Hepatic stellate cell (primary cell): Measurements from ENCODE around the gene SULT1A2.
"Not testable (repeated sequence)": the region's sequence is repeated elsewhere in the genome, so short reads cannot be mapped to it uniquely, and the experiment has no call there.

Experiments
- DNase-seq: peaks from one replicate; pipeline ENCODE4 v3.0.0; 2011; ENCODE audit warnings: low spot score

The SULT1A2 gene

DNA sequence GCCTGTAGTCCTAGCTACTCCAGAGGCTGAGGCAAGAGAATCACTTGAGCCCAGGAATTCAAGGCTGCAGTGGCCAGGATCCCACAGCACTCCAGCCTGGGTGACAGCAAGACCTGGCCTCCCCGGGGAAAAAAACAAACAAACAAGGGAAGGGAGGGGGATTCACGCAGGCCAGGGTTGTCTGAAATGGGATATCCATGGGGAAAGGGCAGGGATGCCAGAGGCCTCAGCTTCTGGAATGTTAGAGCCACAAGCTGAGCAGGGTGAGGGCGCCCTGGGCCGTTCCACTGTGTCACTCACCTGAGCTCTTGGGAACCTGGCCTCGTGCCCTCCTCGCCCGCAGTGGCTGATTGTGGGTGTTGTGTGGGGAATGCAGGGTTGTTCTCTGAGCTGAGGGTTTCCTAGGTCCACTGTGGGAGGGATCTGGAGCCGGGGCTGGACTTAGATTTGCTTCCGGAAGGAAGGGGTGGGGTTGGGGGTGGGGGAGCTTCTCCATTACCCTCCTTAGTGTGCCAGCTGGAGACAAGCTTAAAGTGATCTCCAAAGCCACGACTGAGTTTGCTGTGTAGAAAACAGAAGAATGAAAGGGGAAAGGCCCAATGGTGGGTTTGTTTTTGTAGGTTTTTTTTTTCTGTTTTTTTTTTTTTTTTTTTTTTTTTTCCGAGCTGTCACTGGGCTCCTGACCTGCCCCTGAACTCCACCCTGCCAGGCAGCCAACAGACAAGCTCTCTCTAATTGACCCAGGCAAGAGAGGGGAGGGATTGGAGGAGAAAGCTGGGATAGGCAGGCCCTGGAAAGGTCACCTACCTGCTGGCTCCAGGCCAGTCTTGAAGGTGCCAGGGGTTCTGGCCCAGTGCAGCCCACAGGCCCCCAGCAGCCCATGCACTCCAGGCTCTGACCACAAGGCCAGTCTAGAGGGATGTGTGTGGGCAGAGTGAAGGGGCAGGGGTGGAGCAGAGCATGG, 13.1 kb upstream of the SULT1A2 start, which contains the start of gene SULT1A1:
Gene SULT1A1, minus strand, starts transcription at position 414 of the 964 bp plus-strand sequence. CDS start 1,189 bp downstream, outside the sequence.
- no peak for DNase-seq

DNA sequence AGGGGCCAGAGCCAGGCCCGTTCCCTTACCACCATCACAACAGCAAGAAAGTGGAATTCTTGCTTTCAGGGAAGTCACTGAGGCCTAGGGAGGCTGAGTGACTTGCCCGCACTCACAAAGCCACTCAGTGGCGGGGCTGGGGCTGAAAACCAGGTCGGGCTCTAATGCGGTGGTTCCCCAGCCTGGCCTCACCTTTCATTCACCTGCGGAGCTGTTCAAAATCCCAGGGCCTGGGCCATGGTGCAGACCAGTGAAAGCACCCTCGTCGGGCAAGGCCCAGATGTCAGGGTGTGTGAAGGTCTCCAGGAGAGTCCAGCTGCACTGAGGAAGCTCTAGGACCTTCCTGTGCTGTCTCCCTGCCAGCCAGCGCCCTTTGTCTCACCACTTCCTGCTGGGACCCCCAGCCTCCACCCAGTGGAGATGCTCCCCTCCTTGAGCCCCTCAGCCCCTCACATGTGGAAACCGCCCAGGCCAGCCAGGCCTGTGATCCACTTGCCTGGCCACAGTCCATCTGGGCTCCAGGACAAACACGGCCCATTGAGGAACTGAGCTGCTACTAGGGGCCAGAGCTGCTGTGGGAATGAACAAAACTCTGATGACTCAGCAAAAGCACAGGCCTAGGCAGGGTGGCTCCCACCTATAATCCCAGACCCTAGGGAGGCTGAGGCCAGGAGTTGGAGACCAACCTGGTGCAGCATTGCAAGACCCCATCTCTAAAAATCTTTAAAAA, 12.2 kb upstream of the SULT1A2 start:
- DNase-seq: not testable (repeated sequence)

DNA sequence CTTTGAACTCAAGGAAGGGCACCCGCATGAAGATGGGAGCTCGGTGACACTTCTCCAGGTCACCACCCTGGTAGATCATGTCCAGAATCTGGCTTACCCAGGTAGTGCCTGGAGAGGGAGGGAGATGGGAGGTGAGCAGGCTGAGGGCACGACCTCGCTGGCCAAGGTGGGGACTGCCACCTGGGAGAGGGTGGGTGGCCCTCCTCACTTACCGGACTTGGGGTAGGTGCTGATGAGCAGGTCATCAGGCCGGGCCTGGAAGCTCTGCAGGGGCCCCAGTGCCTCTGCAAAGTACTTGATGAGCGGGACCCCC, 11.6 kb upstream of the SULT1A2 start:
- not testable (repeated sequence) for DNase-seq

DNA sequence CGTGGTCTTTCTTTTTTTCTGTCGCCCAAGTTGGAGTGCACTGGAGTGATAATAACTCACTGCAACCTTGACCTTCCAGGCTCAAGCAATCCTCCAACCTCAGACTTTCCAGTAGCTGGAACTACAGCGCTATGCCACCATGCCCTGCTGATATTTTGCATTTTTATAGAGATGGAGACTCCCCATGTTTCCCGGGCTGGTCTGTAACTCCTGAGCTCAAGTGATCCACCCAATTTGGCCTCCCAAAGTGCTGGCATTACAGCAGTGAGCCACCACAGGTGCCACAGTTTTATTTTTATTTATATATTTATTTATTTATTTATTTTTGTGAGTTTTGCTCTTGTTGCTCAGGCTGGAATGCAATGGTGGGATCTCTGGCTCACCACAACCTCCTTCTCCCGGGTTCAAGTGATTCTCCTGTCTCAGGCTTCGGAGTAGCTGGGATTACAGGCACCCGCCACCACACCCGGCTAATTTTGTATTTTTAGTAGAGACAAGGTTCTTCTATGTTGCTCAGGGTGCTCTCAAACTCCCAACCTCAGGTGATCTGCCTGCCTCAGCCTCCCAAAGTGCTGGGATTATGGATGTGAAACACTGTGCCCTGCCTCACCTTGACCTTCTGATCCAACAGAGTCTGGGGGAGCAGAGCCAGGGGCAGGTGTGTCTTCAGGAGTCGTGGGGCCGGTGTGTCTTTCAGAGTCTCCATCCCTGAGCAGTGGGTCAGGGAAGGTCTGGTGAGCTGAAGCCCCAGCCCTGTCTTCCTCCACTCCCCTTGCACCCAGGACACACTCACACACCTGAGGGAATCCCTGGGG, 11.0 kb upstream of the SULT1A2 start:
- not testable (repeated sequence) for DNase-seq

DNA sequence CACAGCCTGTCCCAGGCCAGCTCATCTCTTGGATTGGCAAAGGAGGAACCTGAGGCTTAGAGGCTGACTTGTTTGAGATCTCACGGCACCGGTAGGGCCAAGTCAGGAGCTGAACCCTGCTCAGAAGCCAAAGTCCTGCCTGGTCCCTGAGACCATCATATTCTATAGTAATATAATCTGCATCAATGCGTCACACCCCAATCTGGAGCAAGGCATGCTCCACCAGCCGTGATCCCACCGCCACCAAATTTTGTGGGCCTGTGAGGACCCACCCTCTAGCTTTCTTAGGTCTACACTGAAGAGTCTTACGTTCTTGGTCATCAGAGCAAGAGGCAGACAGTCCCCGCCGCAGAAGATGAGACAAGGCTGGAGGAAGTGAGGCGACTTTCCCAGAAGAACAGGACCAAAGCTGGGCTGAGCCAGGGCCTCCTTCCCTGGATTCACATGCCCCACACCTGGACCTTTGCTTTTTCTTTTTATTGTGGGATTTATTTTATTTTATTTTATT, 10.3 kb upstream of the SULT1A2 start:
- DNase-seq: no peak

DNA sequence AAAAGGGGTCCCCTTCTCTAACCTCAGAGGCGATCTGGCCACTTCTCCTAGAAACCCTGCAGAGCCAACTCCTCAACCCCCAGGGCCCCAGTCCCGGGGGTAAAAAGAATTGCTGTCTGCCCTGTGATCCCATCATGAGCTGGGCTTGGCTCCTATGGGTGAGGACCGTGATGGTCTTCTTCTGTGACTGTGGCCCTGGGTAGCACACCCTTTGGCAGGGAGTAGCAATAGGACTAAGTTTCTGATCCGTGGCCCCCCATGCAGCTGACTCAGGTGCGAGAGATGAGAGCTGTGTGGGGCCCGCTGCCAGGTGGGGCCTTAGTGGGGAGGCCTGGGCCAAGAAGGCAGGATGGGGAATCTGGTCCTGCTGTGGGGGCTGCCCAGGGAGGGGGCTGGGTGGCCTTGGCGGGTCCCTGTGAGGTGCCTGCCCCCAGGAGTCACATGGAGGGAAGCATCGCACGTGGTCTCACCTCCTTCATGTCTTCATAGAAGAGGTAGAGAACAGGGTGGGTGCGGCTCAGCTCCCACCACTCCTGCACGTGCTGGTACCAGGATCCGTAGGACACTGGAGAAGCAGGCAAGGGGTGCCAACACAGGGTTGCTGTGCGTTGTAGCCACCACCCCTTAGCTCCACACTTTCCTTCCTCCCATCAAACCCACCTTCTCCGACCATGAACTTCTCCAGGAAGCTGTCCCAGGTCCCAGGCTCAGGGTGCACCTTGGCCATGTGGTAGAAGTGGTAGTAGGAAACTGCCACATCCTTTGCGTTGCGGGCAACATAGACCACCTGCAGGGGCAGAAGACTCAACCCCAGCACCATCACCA, 9.7 kb upstream of the SULT1A2 start:
- no peak for DNase-seq

DNA sequence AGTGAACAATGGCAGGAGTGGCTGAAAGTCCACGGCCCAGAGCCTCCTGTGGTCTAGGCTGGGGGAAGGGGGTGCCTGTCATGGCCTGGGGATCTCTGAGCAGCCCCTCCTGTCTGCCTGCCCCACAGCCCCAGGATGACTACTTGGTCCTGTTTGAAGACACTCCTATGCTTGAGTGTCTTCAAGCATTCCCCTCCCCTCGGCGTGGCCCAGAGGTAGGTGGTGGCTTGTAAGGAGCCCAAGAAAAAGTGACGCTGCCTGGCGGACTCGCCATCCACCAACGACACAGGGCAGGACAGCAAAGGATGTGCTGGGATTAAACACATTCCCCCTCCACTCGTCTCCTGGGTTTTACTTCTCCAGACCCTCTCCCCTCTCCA, 7.3 kb upstream of the SULT1A2 start:
- DNase-seq: no peak

DNA sequence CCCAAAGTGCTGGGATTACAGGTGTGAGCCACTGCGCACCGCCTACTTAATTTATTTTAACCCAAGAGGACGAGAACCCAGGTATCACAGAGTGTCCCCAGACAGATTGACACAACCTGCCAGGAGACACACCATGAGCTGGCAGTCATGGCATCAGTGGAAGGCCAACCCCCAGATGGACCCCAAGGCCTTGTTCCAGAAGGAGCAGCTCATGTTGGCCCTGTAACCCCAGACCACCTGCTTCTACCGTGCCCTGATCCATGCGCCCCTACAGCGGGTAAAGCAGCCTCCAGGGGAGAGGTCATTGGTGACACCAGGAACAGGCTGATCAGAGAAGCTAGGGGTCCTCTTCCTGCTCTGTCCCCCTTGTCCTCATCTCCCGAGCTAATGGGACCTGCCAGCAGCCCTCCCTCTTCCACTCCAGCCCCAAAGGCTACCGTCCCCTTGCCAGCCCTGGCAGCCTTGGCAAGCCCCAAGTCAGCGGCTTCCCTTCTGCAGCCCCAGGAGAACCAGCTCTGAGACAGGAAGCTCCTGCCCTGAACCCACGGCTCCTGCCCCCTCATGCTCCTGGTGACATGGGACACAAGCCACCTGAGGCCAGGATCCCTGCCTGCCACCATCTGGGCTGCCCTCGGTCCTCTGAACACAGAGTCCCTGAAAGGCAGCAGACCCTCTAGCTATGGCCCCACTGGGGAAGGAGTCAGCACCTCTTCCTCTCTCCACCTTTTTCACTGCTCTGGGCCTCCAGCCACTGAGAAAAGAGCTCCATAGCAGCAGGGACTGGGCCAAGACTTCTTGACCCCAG, 6.7 kb upstream of the SULT1A2 start:
- DNase-seq: no peak

DNA sequence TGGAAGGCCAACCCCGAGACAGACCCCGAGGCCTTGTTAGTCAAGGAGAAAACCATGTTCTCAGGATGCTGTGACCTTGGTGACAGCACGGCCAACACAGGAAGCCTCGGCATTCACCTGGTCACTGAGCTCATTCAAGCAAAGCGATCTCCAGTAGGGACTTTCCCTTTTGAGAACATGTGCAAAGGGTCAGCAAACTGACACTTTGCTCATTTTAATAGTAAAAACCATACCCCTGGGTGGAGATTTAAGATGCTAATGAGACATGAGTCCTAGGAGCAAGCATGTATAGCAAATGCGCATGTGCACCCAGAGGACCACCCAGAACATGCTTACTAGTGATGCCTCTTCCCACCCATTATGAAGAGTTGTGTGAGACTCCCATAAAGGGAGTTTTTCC, 5.7 kb upstream of the SULT1A2 start:
- no peak for DNase-seq

DNA sequence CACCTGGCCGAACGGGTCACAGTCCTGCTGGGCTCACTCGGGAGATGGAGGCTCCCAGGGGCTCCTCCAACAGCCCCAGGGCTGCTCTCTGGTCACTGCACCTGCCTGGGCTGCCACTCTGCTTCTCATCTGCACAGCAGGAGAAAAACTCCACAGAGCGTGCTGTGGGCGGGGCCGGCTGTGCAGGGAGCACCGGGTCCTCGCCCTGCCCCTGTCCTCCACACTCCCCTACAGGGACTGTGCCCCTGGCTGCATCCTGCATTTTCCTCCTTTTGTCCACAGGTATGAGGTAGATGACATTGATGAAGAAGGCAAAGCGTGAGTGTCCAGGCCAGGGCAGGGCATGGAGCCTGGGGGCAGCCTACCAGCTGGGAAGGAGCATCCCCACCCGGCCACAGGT, 5.2 kb upstream of the SULT1A2 start:
- DNase-seq: not testable (repeated sequence)

DNA sequence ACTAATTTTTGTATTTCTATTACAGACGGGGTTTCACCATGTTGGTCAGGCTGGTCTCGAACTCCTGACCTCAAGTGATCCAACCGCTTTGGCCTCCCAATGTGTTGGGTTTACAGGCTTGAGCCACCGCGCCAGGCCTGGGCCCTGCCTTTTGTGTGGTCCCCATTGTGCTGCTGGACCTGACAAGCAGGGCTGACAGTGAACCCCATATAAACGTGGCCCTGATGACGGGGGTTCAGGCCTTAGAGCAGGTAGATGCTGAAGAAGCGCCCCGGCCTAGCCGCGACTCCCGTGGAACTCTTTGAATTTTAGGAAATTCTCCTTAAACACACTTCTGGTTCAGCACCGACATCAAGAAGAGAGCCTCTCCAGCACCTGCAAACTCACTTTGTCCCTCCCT, 4.7 kb upstream of the SULT1A2 start:
- DNase-seq: not testable (repeated sequence)

DNA sequence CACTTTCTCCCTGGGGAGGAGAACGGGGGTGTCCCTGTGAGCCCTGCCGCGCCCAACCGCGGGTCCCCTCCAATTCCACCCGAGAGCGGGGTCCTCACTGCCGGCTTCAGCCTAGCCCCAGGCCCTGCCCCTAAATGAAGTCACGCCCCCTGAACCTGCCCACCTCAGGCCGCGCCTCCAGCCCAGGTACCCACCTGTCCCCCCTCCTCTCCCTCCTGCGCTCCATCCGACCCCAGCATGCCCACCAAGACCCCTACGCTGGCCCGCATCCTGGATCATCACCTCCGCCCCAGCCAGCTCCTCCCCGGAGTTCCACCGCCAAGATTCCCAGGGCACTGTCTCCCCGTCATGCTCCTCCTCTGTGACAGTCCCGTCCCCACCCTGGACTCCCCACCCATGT, 4.1 kb upstream of the SULT1A2 start:
- not testable (repeated sequence) for DNase-seq

DNA sequence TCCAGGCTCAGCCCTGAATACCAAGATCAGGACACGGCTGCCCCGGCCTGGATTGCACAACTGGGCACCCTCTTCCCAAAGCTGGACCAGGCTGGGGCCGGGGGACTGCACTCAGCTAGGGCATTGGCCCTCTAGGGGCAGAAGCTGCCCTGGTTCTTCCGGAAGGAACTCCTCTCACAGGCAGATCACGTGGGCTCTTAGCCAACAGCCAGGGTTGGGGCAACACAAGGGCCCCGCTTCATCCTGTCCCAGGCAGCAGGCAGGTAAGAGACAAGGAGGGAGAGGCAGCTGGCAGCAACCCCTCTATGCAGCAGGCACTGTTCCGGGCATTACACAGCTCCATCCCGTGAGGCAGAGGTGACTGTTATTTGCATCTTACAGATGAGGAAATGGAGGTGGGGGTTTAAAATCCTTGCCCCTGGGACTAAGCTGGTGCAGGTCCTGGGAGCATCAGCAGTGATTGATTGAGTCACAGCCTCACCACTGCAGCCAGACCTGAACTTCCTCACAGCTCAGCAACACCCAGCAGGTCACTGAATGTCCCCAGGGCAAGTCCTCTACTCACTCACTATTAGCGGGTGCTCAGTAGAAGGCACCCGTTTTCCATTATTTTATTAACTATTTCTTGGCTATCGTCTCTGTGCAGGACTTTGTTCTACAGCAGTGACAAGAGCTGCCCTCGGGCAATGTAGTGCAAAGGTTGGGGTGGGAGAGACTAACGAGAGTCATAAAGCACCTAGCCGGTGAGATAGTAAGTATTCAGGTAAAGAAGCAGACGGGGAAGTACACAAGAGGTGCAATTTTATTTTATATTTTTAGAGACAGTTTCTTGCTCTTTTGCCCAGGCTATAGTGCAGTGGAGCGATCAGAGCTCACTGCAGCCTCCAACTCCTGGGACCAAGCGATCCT, 2.8 kb upstream of the SULT1A2 start:
- not testable (repeated sequence) for DNase-seq

DNA sequence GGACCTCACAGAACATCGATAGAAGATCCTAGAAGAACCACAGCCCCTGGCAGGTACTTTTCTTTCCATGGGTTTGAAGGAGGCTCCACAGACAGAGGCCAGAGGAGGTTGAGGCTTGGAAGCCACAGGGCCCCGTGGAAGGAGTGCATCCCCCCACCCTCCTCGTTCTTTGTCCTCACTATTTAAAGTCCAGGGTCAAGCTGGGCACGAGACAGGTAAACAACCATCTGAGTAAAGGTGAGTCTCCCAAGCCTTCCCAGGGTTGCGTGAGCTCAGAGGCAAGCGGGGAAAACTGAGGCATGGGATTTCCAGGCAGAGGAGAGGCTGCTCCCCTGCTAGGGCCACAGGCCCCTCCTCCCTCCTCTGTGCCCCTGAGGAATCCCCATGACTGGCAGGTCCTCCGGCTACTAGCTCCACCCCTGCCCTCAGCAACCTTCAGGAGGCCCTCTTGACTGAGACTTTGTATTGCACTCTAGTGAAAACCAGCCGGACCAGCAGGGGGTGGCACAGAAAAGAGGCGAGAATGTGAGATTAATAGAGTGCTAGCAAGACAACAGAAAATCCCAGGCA, 927 bp upstream of the SULT1A2 start:
- DNase-seq: no peak

DNA sequence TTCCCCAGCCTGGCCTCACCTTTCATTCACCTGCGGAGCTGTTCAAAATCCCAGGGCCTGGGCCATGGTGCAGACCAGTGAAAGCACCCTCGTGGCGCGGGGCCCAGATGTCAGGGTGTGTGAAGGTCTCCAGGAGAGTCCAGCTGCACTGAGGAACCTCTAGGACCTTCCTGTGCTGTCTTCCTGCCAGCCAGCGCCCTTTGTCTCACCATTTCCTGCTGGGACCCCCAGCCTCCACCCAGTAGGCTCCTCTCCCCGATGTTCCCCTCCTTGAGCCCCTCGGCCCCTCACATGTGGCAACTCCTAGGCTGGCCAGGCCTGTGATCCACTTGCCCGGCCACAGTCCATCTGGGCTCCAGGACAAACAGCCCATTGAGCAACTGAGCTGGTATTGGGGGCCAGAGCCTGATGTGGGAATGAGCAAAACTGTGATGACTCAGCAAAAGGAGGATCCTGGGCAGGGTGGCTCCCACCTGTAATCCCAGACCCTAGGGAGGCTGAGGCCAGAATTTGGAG, 677 bp downstream of the SULT1A2 start:
- no peak for DNase-seq

DNA sequence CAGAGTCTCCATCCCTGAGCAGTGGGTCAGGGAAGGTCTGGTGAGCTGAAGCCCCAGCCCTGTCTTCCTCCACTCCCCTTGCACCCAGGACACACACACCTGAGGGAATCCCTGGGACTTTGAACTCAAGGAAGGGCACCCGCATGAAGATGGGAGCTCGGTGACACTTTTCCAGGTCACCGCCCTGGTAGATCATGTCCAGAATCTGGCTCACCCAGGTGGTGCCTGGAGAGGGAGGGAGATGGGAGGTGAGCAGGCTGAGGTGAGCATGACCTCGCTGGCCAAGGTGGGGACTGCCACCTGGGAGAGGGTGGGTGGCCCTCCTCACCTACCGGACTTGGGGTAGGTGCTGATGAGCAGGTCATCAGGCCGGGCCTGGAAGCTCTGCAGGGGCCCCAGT, 1.4 kb downstream of the SULT1A2 start:
- DNase-seq: not testable (repeated sequence)

DNA sequence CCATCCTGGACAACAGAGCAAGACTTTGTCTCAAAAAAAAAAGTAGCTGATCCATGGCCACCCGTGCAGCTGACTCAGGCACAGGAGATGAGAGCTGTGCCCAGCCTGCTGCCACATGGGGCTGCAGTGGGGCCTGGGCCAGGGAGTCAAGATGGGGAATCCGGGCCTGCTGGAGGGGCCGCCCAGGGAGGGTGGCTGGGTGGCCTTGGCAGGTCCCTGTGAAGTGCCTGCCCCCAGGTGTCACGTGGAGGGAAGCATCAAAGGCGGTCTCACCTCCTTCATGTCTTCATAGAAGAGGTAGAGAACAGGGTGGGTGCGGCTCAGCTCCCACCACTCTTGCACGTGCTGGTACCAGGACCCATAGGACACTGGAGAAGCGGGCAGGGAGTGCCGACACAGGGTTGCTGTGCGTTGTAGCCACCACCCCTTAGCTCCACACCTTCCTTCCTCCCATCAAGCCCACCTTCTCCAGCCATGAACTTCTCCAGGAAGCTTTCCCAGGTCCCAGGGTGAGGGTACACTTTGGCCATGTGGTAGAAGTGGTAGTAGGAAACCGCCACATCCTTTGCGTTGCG, 3.8 kb downstream of the SULT1A2 start:
- no peak for DNase-seq

DNA sequence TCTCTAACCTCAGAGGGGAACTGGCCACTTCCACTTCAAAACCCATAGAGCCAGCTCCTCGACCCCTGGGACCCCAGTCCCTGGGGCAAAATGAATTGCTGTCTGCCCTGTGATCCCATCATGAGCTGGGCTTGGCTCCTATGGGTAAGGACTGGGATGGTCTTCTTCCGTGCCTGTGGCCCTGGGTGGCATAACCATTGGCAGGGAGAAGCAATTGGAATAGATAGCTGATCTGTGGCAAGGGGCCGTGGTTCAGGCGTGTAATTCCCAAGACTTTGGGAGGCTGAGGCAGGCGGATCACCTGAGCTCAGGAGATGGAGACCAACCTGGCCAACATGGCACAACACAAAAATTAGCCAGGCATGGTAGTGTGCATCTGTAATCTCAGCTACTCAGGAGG, 4.3 kb downstream of the SULT1A2 start:
- no peak for DNase-seq
